Measurements from ENCODE around the gene UFD1.

DNA sequence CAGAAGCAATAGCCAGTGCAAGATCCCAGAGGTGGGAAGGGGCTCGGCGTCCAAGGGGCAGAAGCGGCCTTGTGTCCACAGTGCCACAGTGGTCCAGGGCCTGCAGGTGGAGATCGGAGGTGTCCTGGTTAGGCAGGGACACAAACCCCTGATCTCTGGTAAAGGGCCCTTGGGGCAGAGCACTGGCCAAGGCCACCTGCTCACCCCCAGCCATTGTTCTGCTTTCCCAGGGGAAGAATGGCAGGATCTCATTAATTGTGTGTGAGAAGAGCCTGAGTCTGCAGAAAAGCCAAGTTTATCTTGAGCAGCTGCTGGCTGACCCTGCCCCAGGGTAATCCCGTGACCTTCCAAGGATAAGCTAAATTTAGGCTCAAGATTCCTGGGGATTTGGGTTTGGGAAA lies 48.3 kb upstream of the UFD1 start:
- TF ChIP-seq, protein P1, sequence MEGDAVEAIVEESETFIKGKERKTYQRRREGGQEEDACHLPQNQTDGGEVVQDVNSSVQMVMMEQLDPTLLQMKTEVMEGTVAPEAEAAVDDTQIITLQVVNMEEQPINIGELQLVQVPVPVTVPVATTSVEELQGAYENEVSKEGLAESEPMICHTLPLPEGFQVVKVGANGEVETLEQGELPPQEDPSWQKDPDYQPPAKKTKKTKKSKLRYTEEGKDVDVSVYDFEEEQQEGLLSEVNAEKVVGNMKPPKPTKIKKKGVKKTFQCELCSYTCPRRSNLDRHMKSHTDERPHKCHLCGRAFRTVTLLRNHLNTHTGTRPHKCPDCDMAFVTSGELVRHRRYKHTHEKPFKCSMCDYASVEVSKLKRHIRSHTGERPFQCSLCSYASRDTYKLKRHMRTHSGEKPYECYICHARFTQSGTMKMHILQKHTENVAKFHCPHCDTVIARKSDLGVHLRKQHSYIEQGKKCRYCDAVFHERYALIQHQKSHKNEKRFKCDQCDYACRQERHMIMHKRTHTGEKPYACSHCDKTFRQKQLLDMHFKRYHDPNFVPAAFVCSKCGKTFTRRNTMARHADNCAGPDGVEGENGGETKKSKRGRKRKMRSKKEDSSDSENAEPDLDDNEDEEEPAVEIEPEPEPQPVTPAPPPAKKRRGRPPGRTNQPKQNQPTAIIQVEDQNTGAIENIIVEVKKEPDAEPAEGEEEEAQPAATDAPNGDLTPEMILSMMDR (IDR thresholded peaks at IDR 0.05): no peak
- TF ChIP-seq POLR2A (IDR thresholded peaks at IDR 0.05): no peak
- no peak for TF ChIP-seq POLR2AphosphoS5 (IDR thresholded peaks at IDR 0.05)
